OCI-M2 (cell line): ENCODE data around the gene PM20D1.
"Not testable (repeated sequence)": the region's sequence is repeated elsewhere in the genome, so short reads cannot be mapped to it uniquely, and the experiment has no call there.

Source experiments
- DNase-seq: peaks from one replicate; lab custom pipeline; 2025; ENCODE audit not compliant: unreplicated experiment; lab: John Stamatoyannopoulos, UW

The PM20D1 gene

DNA sequence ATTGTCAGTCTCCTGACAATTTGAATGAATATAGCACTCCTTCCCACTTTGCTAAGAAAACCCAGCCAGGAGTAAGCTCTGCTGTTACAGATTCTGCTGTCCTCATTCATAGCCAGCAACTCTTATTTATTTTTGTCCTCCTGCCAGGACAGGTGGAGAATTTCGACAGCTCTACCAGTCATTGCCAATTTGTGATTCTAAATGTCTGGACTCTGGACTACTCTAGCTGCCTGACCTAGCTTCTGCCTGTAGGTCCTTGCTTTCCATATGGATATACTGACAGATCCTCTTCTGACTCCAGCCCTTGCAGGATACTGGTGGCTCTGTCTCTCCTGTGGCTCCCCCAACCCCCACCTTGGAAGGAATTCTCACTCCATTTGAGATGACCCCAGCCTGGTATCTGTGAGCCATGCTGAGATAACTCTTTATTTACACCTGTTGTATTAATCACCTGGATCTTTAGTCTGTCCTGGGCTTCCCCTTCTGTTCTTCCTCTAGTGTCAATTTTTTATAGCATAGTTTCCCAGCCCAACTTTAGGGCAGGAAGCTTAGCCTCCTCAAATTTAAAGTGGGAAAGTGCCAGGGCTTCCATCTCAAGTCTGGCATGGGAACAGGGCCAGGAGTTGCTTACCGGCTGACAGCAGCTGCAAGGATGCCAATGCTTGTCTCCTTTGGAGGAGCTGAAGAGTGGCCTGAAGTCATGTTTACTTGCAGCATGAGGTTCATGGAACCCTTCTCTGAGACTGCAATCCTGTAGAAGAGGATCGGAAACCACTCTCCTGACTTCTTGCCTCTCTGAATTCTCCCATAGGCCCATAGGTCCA, 6.7 kb downstream of the PM20D1 start:
- DNase-seq, result no peak

GRCh38 chr1:205842229-205842628, 7.7 kb downstream of the PM20D1 start:
- DNase-seq, result no peak

- no peak for DNase-seq
These were observed 9.6 kb downstream of the PM20D1 start for GRCh38 chr1:205840146-205840923.

DNA sequence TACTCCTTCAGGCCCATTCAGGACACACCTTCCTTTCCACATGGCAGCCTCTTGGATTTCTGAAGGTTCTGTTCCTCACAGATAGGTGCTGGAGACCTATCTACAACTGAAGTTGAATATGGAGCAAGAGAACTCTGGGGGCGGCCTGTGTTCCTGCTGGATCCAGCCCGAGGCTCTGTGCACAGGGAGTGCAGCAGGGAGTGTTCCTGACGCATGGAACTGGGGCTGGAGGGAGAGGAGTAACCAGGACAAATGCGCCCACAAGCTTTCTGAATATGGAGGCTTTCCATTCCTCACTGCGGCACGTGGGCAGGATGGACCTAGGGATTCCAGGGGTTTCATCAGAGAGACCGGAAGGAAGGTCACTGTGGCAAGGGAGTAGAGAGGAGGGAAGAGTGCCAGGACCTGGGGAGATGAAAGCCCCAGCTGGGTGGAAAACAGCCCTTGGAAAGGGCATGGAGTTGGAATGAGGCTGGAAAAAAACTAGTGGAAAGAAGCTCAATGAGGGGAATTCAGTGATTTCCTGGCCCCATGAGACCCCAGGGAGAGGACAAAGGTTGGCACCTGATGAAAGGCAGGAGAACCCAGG, 12.5 kb downstream of the PM20D1 start:
- no peak for DNase-seq

GRCh38 chr1:205834751-205835150, 15.2 kb downstream of the PM20D1 start:
- DNase-seq, result no peak

GRCh38 chr1:205832326-205832751, 17.6 kb downstream of the PM20D1 start:
- no peak for DNase-seq

DNA sequence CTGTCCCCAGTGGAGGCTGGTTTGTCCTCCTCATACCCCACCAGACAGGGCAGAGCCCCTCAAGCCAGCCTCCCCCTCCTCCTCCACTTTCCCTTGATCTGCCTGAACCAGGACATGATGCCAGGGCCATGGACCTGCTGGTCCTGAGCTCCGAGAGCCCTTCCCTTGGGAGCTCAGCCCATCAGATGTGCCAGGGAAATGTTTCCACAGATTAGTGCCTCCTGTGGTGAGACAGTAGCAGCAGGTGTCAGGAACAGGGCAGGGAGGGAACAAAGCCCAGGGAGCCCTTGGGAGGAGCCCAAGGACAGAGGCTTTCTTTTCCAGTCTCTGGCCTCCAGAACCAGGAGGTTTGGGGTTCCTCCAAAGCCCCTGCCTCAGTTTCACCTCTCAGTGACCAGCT, 22.3 kb downstream of the PM20D1 start:
- DNase-seq, result no peak

DNA sequence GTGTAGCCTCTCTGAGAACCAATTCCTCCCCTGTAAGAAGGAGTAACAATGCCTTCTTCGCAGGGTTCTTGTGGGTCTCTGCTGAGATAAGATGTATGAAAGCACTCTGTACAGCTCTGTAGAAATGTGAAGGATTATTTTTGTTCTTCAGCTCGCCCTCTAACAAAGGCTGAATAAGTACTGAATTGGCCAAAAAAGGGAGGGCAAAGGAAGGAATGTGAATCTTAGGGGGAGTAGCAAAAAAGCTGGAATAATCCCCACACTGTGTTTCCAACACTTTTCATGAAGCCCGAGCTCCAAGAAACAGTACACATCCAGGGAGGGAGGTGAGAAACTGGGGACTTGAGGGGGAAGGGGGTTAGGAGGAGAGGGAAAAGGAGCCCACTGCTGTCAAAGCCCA, 22.9 kb downstream of the PM20D1 start:
- DNase-seq, result no peak

GRCh38 chr1:205826016-205826806, 23.7 kb downstream of the PM20D1 start:
- no peak for DNase-seq

- no peak for DNase-seq
These were observed 25.8 kb downstream of the PM20D1 start for GRCh38 chr1:205824180-205824579.

- DNase-seq, result not testable (repeated sequence)
These were observed 26.7 kb downstream of the PM20D1 start for GRCh38 chr1:205823260-205823659.

- DNase-seq, result no peak
These were observed 27.5 kb downstream of the PM20D1 start for GRCh38 chr1:205822397-205822796.

DNA sequence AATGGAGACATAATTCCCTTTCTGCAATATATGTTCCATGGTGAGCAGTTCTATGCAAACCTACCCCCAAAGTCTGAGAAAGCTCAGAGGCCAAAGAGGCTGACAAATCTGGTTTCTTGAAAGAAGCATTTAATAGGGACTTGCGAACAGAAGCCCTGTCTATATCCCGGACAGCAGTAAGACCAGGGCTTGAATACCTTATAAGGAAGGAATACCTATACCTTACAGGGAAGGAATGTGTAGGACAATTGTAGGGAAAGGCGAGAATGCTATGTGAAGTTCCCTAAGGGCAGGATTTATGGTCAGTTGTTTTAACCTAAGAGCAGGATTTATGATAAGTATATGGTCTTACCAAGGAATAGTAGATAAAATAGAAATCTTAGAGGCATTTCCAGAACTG, 31.9 kb downstream of the PM20D1 start:
- no peak for DNase-seq

- DNase-seq, result no peak
These were observed 32.6 kb downstream of the PM20D1 start for GRCh38 chr1:205817364-205817763.

DNA sequence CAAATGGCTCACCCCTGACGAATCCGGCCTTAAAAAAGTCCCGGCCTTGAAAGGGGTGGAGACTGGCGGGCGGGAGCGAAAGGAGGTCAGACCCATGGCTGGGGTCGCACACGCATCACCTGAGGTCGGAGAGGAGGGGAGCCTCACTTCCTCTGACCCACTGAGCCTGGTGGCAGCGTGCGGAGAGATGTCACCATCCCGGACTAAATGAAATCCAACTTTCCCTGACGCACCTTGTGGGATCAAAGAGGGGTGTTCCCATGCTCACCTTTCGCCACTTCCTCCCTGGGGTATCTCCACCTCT, 36.2 kb downstream of the PM20D1 start:
- no peak for DNase-seq

- peak; percentile 45 for DNase-seq
These were observed 36.8 kb downstream of the PM20D1 start, which contains the start of gene SLC41A1 for GRCh38 chr1:205812878-205813754. SLC41A1 (minus strand) TSS chr1:205813198; CDS start chr1:205810441, 2,757 bp downstream.

GRCh38 chr1:205812271-205812877, 37.6 kb downstream of the PM20D1 start:
- no peak for DNase-seq

DNA sequence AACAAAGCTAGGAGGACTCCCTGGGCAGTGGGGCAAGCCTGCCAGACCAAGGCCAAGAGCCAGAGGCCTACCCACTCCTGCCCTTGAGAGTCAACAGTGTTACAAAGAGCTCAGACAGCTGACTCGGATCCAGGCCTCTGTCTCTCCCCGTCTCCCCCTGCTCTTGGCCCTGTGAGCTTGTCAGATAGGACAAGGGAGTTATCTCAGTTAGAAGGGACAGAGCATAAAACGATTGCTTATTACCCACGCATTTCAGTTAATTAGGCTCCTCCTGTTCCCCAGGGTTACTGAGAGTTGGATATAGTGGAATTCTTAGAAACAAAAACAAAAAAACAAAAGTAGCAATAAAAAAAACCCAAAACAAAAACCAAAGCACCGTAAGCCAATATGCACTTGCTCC, 38.3 kb downstream of the PM20D1 start:
- peak; percentile 14 for DNase-seq

- no peak for DNase-seq
These were observed 39.3 kb downstream of the PM20D1 start for GRCh38 chr1:205810448-205811157.
